HG02678 (cell line): ENCODE measurements around the gene EIF2B2.

ENCODE experiments used
- ATAC-seq: cut with Tn5 transposase; IDR thresholded peaks from one replicate; pipeline ENCODE4 v1.9.1; 2021; ENCODE audit warnings: mild to moderate bottlenecking, moderate library complexity; ENCODE audit not compliant: unreplicated experiment

Gene EIF2B2

GRCh38 chr14:75002392-75003249 is at the start of gene EIF2B2:
TSS of gene EIF2B2 (plus strand) at chr14:75002921. CDS start at chr14:75002991, 70 bp downstream.
- ATAC-seq, result peak; percentile 98

GRCh38 chr14:74953686-74954085 is 49.0 kb upstream of the EIF2B2 start:
- no peak for ATAC-seq

GRCh38 chr14:74954232-74954946 is 48.3 kb upstream of the EIF2B2 start:
- no peak for ATAC-seq

- ATAC-seq, result no peak
These were observed 47.8 kb upstream of the EIF2B2 start for GRCh38 chr14:74954947-74955228.

GRCh38 chr14:74955229-74956026 is 47.3 kb upstream of the EIF2B2 start, which contains the start of gene PGF:
TSS of gene PGF (minus strand) at chr14:74955597. CDS start at chr14:74955242, 355 bp downstream.
- ATAC-seq, result no peak

- no peak for ATAC-seq
These were observed 46.8 kb upstream of the EIF2B2 start for GRCh38 chr14:74956027-74956279.

GRCh38 chr14:74956280-74957072 is 46.2 kb upstream of the EIF2B2 start:
- no peak for ATAC-seq

- ATAC-seq, result no peak
These were observed 43.0 kb upstream of the EIF2B2 start for GRCh38 chr14:74959596-74960180.

- no peak for ATAC-seq
These were observed 42.0 kb upstream of the EIF2B2 start for GRCh38 chr14:74960736-74961135.

GRCh38 chr14:74961238-74961911 is 41.3 kb upstream of the EIF2B2 start:
- no peak for ATAC-seq

- ATAC-seq, result no peak
These were observed 40.7 kb upstream of the EIF2B2 start for GRCh38 chr14:74962046-74962445.

GRCh38 chr14:74962493-74962892 is 40.2 kb upstream of the EIF2B2 start:
- no peak for ATAC-seq

GRCh38 chr14:74963178-74963704 is 39.5 kb upstream of the EIF2B2 start:
- no peak for ATAC-seq

GRCh38 chr14:74963705-74964271 is 38.9 kb upstream of the EIF2B2 start:
- ATAC-seq, result no peak

- ATAC-seq, result no peak
These were observed 37.8 kb upstream of the EIF2B2 start for GRCh38 chr14:74964787-74965485.

GRCh38 chr14:74965486-74966153 is 37.1 kb upstream of the EIF2B2 start:
- ATAC-seq, result no peak

GRCh38 chr14:74968811-74969210 is 33.9 kb upstream of the EIF2B2 start:
- no peak for ATAC-seq

GRCh38 chr14:74973003-74973653 is 29.6 kb upstream of the EIF2B2 start:
- ATAC-seq, result no peak
